ENCODE results near the gene CLPTM1L. TPM values are rescaled to one million over a fixed set of nuclear protein-coding genes. Genes with fewer than 3 reads are reported as not detected.

Gene CLPTM1L
- total RNA-seq, 1 donor from 2014 or later, result 34.2 TPM

- intact Hi-C loops (cut with micrococcal nuclease), result no loop called here
- no peaks in the 10 kb centered on the region for H3K36me3 ChIP-seq
- no peaks in the 10 kb centered on the region for H3K9me3 ChIP-seq (replicated peaks)
- H3K27ac ChIP-seq (replicated peaks), result no peak overlapping the region
- TF ChIP-seq CTCF (IDR thresholded peaks at IDR 0.05; ENCODE audit: borderline replicate concordance), result no peak
- peaks cover 63% of the 10 kb centered on the region for H3K27me3 ChIP-seq (ENCODE audit: low read depth)
- no peak for DNase-seq
- H3K4me3 ChIP-seq, result no peak overlapping the region
- peaks cover 30% of the 10 kb centered on the region for H3K4me1 ChIP-seq
These were observed 42.3 kb upstream of the CLPTM1L start for GRCh38 chr5:1387059-1387755.

- DNase-seq, result peak; percentile 38
- TF ChIP-seq CTCF (IDR thresholded peaks at IDR 0.05; ENCODE audit: borderline replicate concordance), result no peak
- H3K9me3 ChIP-seq (replicated peaks), result no peaks in the 10 kb centered on the region
- no peaks in the 10 kb centered on the region for H3K36me3 ChIP-seq
- H3K4me1 ChIP-seq, result peaks cover 30% of the 10 kb centered on the region
- intact Hi-C loops (cut with micrococcal nuclease), result no loop called here
- peaks cover 61% of the 10 kb centered on the region for H3K27me3 ChIP-seq (ENCODE audit: low read depth)
- peak overlapping the region; percentile 76 for H3K4me3 ChIP-seq
- peak overlapping the region; percentile 45 for H3K27ac ChIP-seq (replicated peaks)
These were observed 41.4 kb upstream of the CLPTM1L start for GRCh38 chr5:1386274-1386717.

- Histone ChIP-seq H3K4me1 (peaks cover 30% of the 10 kb centered on the region), H3K27me3 (ENCODE audit: low read depth) (peaks cover 61% of the 10 kb centered on the region), H3K4me3 (peak overlapping the region; percentile 76), H3K27ac (replicated peaks) (peak overlapping the region; percentile 45), H3K36me3 (no peaks in the 10 kb centered on the region), H3K9me3 (replicated peaks) (no peaks in the 10 kb centered on the region)
- DNase-seq, result peak; percentile 87
- intact Hi-C loops (cut with micrococcal nuclease), result no loop called here
- no peak for TF ChIP-seq CTCF (IDR thresholded peaks at IDR 0.05; ENCODE audit: borderline replicate concordance)
These were observed 40.7 kb upstream of the CLPTM1L start for GRCh38 chr5:1385395-1386273.

GRCh38 chr5:1384521-1384920 lies 39.6 kb upstream of the CLPTM1L start:
- Histone ChIP-seq H3K9me3 (replicated peaks) (no peaks in the 10 kb centered on the region), H3K4me1 (peaks cover 35% of the 10 kb centered on the region), H3K27me3 (ENCODE audit: low read depth) (peaks cover 61% of the 10 kb centered on the region), H3K27ac (replicated peaks) (no peak overlapping the region), H3K4me3 (no peak overlapping the region), H3K36me3 (no peaks in the 10 kb centered on the region)
- no peak for DNase-seq
- no peak for TF ChIP-seq CTCF (IDR thresholded peaks at IDR 0.05; ENCODE audit: borderline replicate concordance)
- intact Hi-C loops (cut with micrococcal nuclease), result no loop called here

- H3K9me3 ChIP-seq (replicated peaks), result no peaks in the 10 kb centered on the region
- intact Hi-C loops (cut with micrococcal nuclease), result no loop called here
- H3K27ac ChIP-seq (replicated peaks), result no peak overlapping the region
- no peaks in the 10 kb centered on the region for H3K36me3 ChIP-seq
- peaks cover 35% of the 10 kb centered on the region for H3K4me1 ChIP-seq
- H3K4me3 ChIP-seq, result no peak overlapping the region
- no peak for TF ChIP-seq CTCF (IDR thresholded peaks at IDR 0.05; ENCODE audit: borderline replicate concordance)
- H3K27me3 ChIP-seq (ENCODE audit: low read depth), result peaks cover 61% of the 10 kb centered on the region
- peak; percentile 28 for DNase-seq
These were observed 39.0 kb upstream of the CLPTM1L start for GRCh38 chr5:1383886-1384401.

Measured in left ventricle myocardium inferior (tissue), 1 donor.